SK-N-SH (cell line): Measurements from ENCODE around the gene SLCO1A2. TPM values are rescaled to one million over a fixed set of nuclear protein-coding genes. Genes with fewer than 3 reads are reported as not detected.

Experiments
- CTCF ChIA-PET: fragments of 300-600, 350-600 bp; formaldehyde crosslinking; extraction: SDS; loops from one replicate; lab custom pipeline; 2021; lab: Yijun Ruan, JAX
- POLR2A ChIA-PET: fragments of 350-600 bp; sonication (Branson Sonifier 250); formaldehyde crosslinking; extraction: SDS; loops from one replicate; lab custom pipeline; 2020; ENCODE audit warnings: antibody characterized with exemption, inconsistent platforms; lab: Yijun Ruan, JAX
- DNase-seq: peaks from one replicate; pipeline ENCODE4 v3.0.0; 2012
- H2AFZ ChIP-seq: fragments of 200-600 bp; sonication (generic); 2 replicates; pipeline ENCODE4 v1.8.1; 2016; ENCODE audit warnings: antibody characterized with exemption, mild to moderate bottlenecking, low read depth
- H3F3A ChIP-seq: fragments of 200-600 bp; sonication (generic); replicated peaks from 2 replicates; pipeline ENCODE3; 2016; ENCODE audit warnings: antibody characterized with exemption, mild to moderate bottlenecking; ENCODE audit not compliant: insufficient read depth
- H3K27ac ChIP-seq, 2 experiments: fragments of 200-500 bp in 1 of 2; fragments of 200-600 bp in 1 of 2; sonication (Bioruptor generic) in 1 of 2; sonication (generic), shearing (Covaris generic) in 1 of 2; 2 replicates each; pipeline versions ENCODE4 v1.5.1 to v1.6.1; 2014 to 2016; ENCODE audit warnings: low read depth in 2 of 2, inconsistent platforms in 1 of 2, low read length in 1 of 2, mild to moderate bottlenecking in 1 of 2, mixed read lengths in 1 of 2
- H3K27me3 ChIP-seq: fragments of 200-600 bp; sonication (generic), shearing (Covaris generic); 2 replicates; pipeline ENCODE4 v1.6.1; 2016; ENCODE audit warnings: mixed run types; ENCODE audit not compliant: insufficient read depth
- H3K36me3 ChIP-seq, 2 experiments: fragments of 200-500 bp in 1 of 2; fragments of 200-600 bp in 1 of 2; sonication (Bioruptor generic) in 1 of 2; sonication (generic) in 1 of 2; replicated peaks in 1 of 2; 2 replicates each; pipeline versions ENCODE3 to v1.5.1; 2014 to 2016; ENCODE audit warnings: low read length in 1 of 2, mild to moderate bottlenecking in 1 of 2; ENCODE audit not compliant: insufficient read depth in 2 of 2, control insufficient read depth in 1 of 2
- H3K4me1 ChIP-seq, 2 experiments: fragments of 200-500 bp in 1 of 2; fragments of 200-600 bp in 1 of 2; sonication (Bioruptor generic) in 1 of 2; sonication (generic), shearing (Covaris generic) in 1 of 2; 2 replicates each; pipeline versions ENCODE4 v1.5.1 to v1.6.1; 2014 to 2016; ENCODE audit warnings: low read depth in 1 of 2, low read length in 1 of 2, mixed run types in 1 of 2; ENCODE audit not compliant: insufficient read depth in 2 of 2, control insufficient read depth in 1 of 2
- H3K4me2 ChIP-seq: fragments of 200-600 bp; sonication (generic), shearing (Covaris generic); 2 replicates; pipeline ENCODE4 v1.6.1; 2017; ENCODE audit warnings: mixed run types
- H3K4me3 ChIP-seq, 2 experiments: fragments of 200-500 bp in 1 of 2; fragments of 200-600 bp in 1 of 2; sonication (Bioruptor generic) in 1 of 2; sonication (generic), shearing (Covaris generic) in 1 of 2; 2 replicates each; pipeline versions ENCODE4 v1.5.1 to v1.8.1; 2014 to 2016; ENCODE audit warnings: low read depth in 2 of 2, inconsistent platforms in 1 of 2, low read length in 1 of 2, mild to moderate bottlenecking in 1 of 2, mixed read lengths in 1 of 2, moderate library complexity in 1 of 2
- H3K79me2 ChIP-seq: fragments of 200-600 bp; sonication (generic); 2 replicates; pipeline ENCODE4 v1.8.1; 2017; ENCODE audit warnings: mild to moderate bottlenecking; ENCODE audit not compliant: insufficient read depth
- H3K9ac ChIP-seq: fragments of 200-600 bp; sonication (generic); 2 replicates; pipeline ENCODE4 v1.6.1; 2017; ENCODE audit warnings: mixed run types
- H3K9me2 ChIP-seq: fragments of 200-600 bp; sonication (generic); 2 replicates; pipeline ENCODE4 v1.6.1; 2017; ENCODE audit warnings: mixed run types
- H3K9me3 ChIP-seq: fragments of 200-600 bp; sonication (generic); 2 replicates; pipeline ENCODE4 v1.6.1; 2017; ENCODE audit warnings: mixed run types, mild to moderate bottlenecking, moderate library complexity
- H4K20me1 ChIP-seq: fragments of 200-600 bp; sonication (generic); 2 replicates; pipeline ENCODE4 v1.6.1; 2017; ENCODE audit warnings: mild to moderate bottlenecking, mixed run types; ENCODE audit not compliant: insufficient read depth
- CHD2 ChIP-seq: fragments of 150-350 bp; IDR thresholded peaks from 2 replicates; pipeline ENCODE4 v1.6.1; 2018; ENCODE audit warnings: low read length; ENCODE audit not compliant: partially characterized antibody
- FOSL2 ChIP-seq: IDR thresholded peaks from 2 replicates; pipeline ENCODE4 v1.4.0; 2012; ENCODE audit warnings: low read depth, mild to moderate bottlenecking, moderate library complexity, borderline replicate concordance
- FOXJ3 ChIP-seq: sonication (generic); formaldehyde crosslinking; IDR thresholded peaks from 2 replicates; pipeline ENCODE4 v1.5.1; 2020; ENCODE audit warnings: mild to moderate bottlenecking, missing genetic modification reagents
- FOXM1 ChIP-seq: IDR thresholded peaks from 2 replicates; pipeline ENCODE4 v1.4.0; 2012; ENCODE audit warnings: low read depth, mild to moderate bottlenecking
- GABPA ChIP-seq: IDR thresholded peaks from 2 replicates; pipeline ENCODE4 v1.4.0; 2012; ENCODE audit warnings: low read depth, mild to moderate bottlenecking
- JUND ChIP-seq: IDR thresholded peaks from 2 replicates; pipeline ENCODE4 v1.4.0; 2012
- MEF2A ChIP-seq: IDR thresholded peaks from 2 replicates; pipeline ENCODE4 v1.4.0; 2012; ENCODE audit warnings: low read depth, borderline replicate concordance
- NRF1 ChIP-seq: IDR thresholded peaks from 2 replicates; pipeline ENCODE4 v1.6.1; 2012; ENCODE audit warnings: low read depth, mild to moderate bottlenecking, low read length
- POLR2AphosphoS5 ChIP-seq: IDR thresholded peaks from 2 replicates; pipeline ENCODE4 v1.6.1; 2012; ENCODE audit warnings: low read depth, low read length
- RCOR1 ChIP-seq: fragments of 150-350 bp; IDR thresholded peaks from 2 replicates; pipeline ENCODE4 v1.6.1; 2017; ENCODE audit warnings: antibody characterized with exemption, low read length
- SIN3A ChIP-seq: IDR thresholded peaks from 2 replicates; pipeline ENCODE4 v1.6.1; 2012; ENCODE audit warnings: low read depth, mild to moderate bottlenecking, low read length, moderate library complexity, borderline replicate concordance
- SMC3 ChIP-seq: IDR thresholded peaks from 2 replicates; pipeline ENCODE4 v1.6.1; 2012; ENCODE audit warnings: low read depth, low read length, improper control_type of control experiment
- TAF1 ChIP-seq: IDR thresholded peaks from 2 replicates; pipeline ENCODE4 v1.6.1; 2012; ENCODE audit warnings: low read depth, mild to moderate bottlenecking, low read length, moderate library complexity, borderline replicate concordance
- TCF12 ChIP-seq: IDR thresholded peaks from 2 replicates; pipeline ENCODE4 v1.4.0; 2012
- TEAD4 ChIP-seq: IDR thresholded peaks from 2 replicates; pipeline ENCODE4 v1.4.0; 2012; ENCODE audit warnings: mild to moderate bottlenecking, borderline replicate concordance; ENCODE audit not compliant: insufficient read depth
- YY1 ChIP-seq: IDR thresholded peaks from 2 replicates; pipeline ENCODE4 v1.4.0; 2012; ENCODE audit warnings: low read depth, mild to moderate bottlenecking
- WGBS: methylation state at CpG from one replicate; pipeline ENCODE4 v1.1.6; 2017; ENCODE audit warnings: low lambda C conversion rate; 5-methylcytosine and 5-hydroxymethylcytosine counted together
- polyA plus RNA-seq, 3 experiments: library from polyadenylated mRNA; depleted of rRNA; stranded (reverse); fragments of >200 nt; gene quantifications; 2 replicates each; pipeline ENCODE4 v1.2.3, GENCODE V29; 2012
- TF ChIP-seq, protein P1 (sequence below): fragments of 150-350 bp; IDR thresholded peaks from 2 replicates; pipeline ENCODE4 v1.6.1; 2017; ENCODE audit warnings: antibody characterized with exemption, low read length, low read depth, borderline replicate concordance
- TF ChIP-seq, protein P2 (sequence below): IDR thresholded peaks from 2 replicates; pipeline ENCODE4 v1.4.0; 2012; ENCODE audit warnings: low read depth, borderline replicate concordance
- TF ChIP-seq, protein P3 (sequence below): IDR thresholded peaks from 2 replicates; pipeline ENCODE4 v1.4.0; 2012; ENCODE audit warnings: low read depth, borderline replicate concordance
- TF ChIP-seq, protein P4 (sequence below): IDR thresholded peaks from 2 replicates; pipeline ENCODE4 v1.4.0; 2012; ENCODE audit warnings: low read depth

Gene SLCO1A2
- polyA plus RNA-seq, 1 of the 3 experiments (the other 2 are of a cell fraction): under 0.01 TPM

DNA sequence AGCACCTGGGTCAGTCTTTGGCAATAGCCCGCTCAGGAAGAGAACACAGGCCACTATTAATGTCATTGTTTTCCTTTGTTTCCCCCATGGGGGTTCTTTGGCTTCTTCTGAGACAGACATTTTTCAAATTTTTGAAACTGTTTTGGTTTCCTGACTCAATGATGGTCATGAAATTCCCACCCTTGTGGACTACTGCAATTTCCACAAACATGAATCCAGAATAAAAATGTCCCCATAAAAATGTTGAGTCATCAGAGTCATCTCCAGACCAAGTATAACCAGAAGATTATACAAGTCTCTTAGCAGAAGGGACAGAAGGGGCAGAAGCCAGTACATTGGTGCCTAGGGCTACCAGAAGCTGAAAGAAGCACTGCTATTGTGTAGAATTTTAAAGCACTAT, 29.1 kb downstream of the SLCO1A2 start:
- no peaks in the 10 kb centered on the region for H3K27me3 ChIP-seq
- H4K20me1 ChIP-seq: no peaks in the 10 kb centered on the region
- H3K36me3 ChIP-seq: no peaks in the 10 kb centered on the region
- POLR2A ChIA-PET: no interaction called here
- H3K79me2 ChIP-seq: no peaks in the 10 kb centered on the region
- H3K9me3 ChIP-seq: no peaks in the 10 kb centered on the region
- no peaks in the 10 kb centered on the region for H3K9me2 ChIP-seq
- DNase-seq: no peak
- no peak for TF ChIP-seq CHD2
- TF ChIP-seq GABPA: no peak
- no peak for TF ChIP-seq TEAD4
- TF ChIP-seq, protein P1, sequence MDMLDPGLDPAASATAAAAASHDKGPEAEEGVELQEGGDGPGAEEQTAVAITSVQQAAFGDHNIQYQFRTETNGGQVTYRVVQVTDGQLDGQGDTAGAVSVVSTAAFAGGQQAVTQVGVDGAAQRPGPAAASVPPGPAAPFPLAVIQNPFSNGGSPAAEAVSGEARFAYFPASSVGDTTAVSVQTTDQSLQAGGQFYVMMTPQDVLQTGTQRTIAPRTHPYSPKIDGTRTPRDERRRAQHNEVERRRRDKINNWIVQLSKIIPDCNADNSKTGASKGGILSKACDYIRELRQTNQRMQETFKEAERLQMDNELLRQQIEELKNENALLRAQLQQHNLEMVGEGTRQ: no peak
- TF ChIP-seq MEF2A: no peak
- no peak for TF ChIP-seq TCF12
- no peak for TF ChIP-seq POLR2AphosphoS5
- TF ChIP-seq FOXM1: no peak
- no peak for TF ChIP-seq FOXJ3 (CRISPR knock-in tag)
- TF ChIP-seq YY1: no peak
- TF ChIP-seq SMC3: no peak
- no peak for TF ChIP-seq TAF1
- TF ChIP-seq, protein P2, sequence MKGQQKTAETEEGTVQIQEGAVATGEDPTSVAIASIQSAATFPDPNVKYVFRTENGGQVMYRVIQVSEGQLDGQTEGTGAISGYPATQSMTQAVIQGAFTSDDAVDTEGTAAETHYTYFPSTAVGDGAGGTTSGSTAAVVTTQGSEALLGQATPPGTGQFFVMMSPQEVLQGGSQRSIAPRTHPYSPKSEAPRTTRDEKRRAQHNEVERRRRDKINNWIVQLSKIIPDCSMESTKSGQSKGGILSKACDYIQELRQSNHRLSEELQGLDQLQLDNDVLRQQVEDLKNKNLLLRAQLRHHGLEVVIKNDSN: no peak
- no peak for TF ChIP-seq JUND
- TF ChIP-seq, protein P3, sequence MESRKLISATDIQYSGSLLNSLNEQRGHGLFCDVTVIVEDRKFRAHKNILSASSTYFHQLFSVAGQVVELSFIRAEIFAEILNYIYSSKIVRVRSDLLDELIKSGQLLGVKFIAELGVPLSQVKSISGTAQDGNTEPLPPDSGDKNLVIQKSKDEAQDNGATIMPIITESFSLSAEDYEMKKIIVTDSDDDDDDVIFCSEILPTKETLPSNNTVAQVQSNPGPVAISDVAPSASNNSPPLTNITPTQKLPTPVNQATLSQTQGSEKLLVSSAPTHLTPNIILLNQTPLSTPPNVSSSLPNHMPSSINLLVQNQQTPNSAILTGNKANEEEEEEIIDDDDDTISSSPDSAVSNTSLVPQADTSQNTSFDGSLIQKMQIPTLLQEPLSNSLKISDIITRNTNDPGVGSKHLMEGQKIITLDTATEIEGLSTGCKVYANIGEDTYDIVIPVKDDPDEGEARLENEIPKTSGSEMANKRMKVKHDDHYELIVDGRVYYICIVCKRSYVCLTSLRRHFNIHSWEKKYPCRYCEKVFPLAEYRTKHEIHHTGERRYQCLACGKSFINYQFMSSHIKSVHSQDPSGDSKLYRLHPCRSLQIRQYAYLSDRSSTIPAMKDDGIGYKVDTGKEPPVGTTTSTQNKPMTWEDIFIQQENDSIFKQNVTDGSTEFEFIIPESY: no peak
- no peak for TF ChIP-seq NRF1
- TF ChIP-seq SIN3A: no peak
- no peak for TF ChIP-seq FOSL2
- TF ChIP-seq RCOR1: no peak
- TF ChIP-seq, protein P4, sequence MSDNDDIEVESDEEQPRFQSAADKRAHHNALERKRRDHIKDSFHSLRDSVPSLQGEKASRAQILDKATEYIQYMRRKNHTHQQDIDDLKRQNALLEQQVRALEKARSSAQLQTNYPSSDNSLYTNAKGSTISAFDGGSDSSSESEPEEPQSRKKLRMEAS: no peak
- H2AFZ ChIP-seq: no peak overlapping the region
- CTCF ChIA-PET: interaction anchor here (1.7 kb wide), 1 partner anchor 375 kb away, joined by 3 read pairs; no protein-coding TSS in a partner anchor
- no peaks in the 10 kb centered on the region for H3F3A ChIP-seq
- H3K27ac ChIP-seq: no peak overlapping the region
- 50% methylated on average over 1 of the region's 1 CpG for WGBS
- H3K9ac ChIP-seq: no peak overlapping the region
- H3K4me3 ChIP-seq: no peak overlapping the region
- H3K4me1 ChIP-seq: no peaks in the 10 kb centered on the region
- H3K4me2 ChIP-seq: no peak overlapping the region
